ENCODE data around the gene HSP90B1. TPM values are rescaled to one million over a fixed set of nuclear protein-coding genes. Genes with fewer than 3 reads are reported as not detected.

The HSP90B1 gene
- total and polyA plus RNA-seq, 2 of the 13 experiments (the other 11 are each of a cell fraction or from before 2014, with no cell fraction given): 800 to 954 TPM

- TF ChIP-seq SP5 (CRISPR knock-in tag; IDR thresholded peaks at IDR 0.05; ENCODE audit: borderline replicate concordance, low read depth) (peak; percentile 74), JUNB (CRISPR knock-in tag; IDR thresholded peaks at IDR 0.05; ENCODE audit: borderline replicate concordance) (0 out of 2 replicates have a peak, but pooled peaks have one; percentile 12), TEF (CRISPR knock-in tag; IDR thresholded peaks at IDR 0.05) (no peak), KDM1A (CRISPR knock-in tag; IDR thresholded peaks at IDR 0.05) (no peak), KAT7 (CRISPR knock-in tag; IDR thresholded peaks at IDR 0.05; ENCODE audit: borderline replicate concordance) (peak; percentile 77; the same call in 1 of the 2 replicates), ZNF773 (CRISPR knock-in tag; IDR thresholded peaks at IDR 0.05; ENCODE audit: borderline replicate concordance) (no peak), ZNF782 (CRISPR knock-in tag; IDR thresholded peaks at IDR 0.05; ENCODE audit: borderline replicate concordance) (no peak; the same call in 1 of the 2 replicates), ZBTB8A (CRISPR knock-in tag; IDR thresholded peaks at IDR 0.05; ENCODE audit: borderline replicate concordance, low read depth) (no peak), SIN3B (IDR thresholded peaks at IDR 0.05; ENCODE audit: low read length) (no peak), STAG1 (CRISPR knock-in tag; IDR thresholded peaks at IDR 0.05) (0 out of 2 replicates have a peak, but pooled peaks have one; percentile 4), ZNF234 (CRISPR knock-in tag; conservative IDR thresholded peaks at IDR 0.05) (no peak), ELF1 (CRISPR knock-in tag; IDR thresholded peaks at IDR 0.05) (peak; percentile 76), ZNF790 (CRISPR knock-in tag; IDR thresholded peaks at IDR 0.05; ENCODE audit: borderline replicate concordance) (peak; percentile 59; the same call in 1 of the 2 replicates), PREB (CRISPR knock-in tag; IDR thresholded peaks at IDR 0.05) (0 out of 2 replicates have a peak, but pooled peaks have one; percentile 52), ZNF674 (CRISPR knock-in tag; IDR thresholded peaks at IDR 0.05; ENCODE audit: low read depth) (no peak), ZNF101 (CRISPR knock-in tag; IDR thresholded peaks at IDR 0.05; ENCODE audit: borderline replicate concordance, low read depth) (no peak), SMARCC2 (IDR thresholded peaks at IDR 0.05) (no peak), ZNF432 (CRISPR knock-in tag; IDR thresholded peaks at IDR 0.05; ENCODE audit: borderline replicate concordance) (no peak), ZBTB3 (CRISPR knock-in tag; IDR thresholded peaks at IDR 0.05; ENCODE audit: borderline replicate concordance, low read depth) (no peak; the same call in 1 of the 2 replicates)
- TF ChIP-seq, protein P1, sequence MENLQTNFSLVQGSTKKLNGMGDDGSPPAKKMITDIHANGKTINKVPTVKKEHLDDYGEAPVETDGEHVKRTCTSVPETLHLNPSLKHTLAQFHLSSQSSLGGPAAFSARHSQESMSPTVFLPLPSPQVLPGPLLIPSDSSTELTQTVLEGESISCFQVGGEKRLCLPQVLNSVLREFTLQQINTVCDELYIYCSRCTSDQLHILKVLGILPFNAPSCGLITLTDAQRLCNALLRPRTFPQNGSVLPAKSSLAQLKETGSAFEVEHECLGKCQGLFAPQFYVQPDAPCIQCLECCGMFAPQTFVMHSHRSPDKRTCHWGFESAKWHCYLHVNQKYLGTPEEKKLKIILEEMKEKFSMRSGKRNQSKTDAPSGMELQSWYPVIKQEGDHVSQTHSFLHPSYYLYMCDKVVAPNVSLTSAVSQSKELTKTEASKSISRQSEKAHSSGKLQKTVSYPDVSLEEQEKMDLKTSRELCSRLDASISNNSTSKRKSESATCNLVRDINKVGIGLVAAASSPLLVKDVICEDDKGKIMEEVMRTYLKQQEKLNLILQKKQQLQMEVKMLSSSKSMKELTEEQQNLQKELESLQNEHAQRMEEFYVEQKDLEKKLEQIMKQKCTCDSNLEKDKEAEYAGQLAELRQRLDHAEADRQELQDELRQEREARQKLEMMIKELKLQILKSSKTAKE (CRISPR knock-in tag; IDR thresholded peaks at IDR 0.05; ENCODE audit: borderline replicate concordance): no peak; the same call in 1 of the 2 replicates
- TF ChIP-seq, protein P2, sequence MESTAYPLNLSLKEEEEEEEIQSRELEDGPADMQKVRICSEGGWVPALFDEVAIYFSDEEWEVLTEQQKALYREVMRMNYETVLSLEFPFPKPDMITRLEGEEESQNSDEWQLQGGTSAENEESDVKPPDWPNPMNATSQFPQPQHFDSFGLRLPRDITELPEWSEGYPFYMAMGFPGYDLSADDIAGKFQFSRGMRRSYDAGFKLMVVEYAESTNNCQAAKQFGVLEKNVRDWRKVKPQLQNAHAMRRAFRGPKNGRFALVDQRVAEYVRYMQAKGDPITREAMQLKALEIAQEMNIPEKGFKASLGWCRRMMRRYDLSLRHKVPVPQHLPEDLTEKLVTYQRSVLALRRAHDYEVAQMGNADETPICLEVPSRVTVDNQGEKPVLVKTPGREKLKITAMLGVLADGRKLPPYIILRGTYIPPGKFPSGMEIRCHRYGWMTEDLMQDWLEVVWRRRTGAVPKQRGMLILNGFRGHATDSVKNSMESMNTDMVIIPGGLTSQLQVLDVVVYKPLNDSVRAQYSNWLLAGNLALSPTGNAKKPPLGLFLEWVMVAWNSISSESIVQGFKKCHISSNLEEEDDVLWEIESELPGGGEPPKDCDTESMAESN (CRISPR knock-in tag; conservative IDR thresholded peaks at IDR 0.05): peak; percentile 78
- TF ChIP-seq, protein P3, sequence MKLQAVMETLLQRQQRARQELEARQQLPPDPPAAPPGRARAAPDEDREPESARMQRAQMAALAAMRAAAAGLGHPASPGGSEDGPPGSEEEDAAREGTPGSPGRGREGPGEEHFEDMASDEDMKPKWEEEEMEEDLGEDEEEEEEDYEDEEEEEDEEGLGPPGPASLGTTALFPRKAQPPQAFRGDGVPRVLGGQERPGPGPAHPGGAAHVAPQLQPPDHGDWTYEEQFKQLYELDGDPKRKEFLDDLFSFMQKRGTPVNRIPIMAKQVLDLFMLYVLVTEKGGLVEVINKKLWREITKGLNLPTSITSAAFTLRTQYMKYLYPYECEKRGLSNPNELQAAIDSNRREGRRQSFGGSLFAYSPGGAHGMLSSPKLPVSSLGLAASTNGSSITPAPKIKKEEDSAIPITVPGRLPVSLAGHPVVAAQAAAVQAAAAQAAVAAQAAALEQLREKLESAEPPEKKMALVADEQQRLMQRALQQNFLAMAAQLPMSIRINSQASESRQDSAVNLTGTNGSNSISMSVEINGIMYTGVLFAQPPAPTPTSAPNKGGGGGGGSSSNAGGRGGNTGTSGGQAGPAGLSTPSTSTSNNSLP (IDR thresholded peaks at IDR 0.05; ENCODE audit: low read depth, low read length): no peak
Observed at GRCh38 chr12:103930034-103930786, at the start of gene HSP90B1 (continued).
